Femur (tissue), 1 donor: ENCODE results near the gene FASLG.

Experiments
- DNase-seq: peaks from one replicate; pipeline ENCODE4 v3.0.0-alpha.2; 2017

FASLG gene

DNA sequence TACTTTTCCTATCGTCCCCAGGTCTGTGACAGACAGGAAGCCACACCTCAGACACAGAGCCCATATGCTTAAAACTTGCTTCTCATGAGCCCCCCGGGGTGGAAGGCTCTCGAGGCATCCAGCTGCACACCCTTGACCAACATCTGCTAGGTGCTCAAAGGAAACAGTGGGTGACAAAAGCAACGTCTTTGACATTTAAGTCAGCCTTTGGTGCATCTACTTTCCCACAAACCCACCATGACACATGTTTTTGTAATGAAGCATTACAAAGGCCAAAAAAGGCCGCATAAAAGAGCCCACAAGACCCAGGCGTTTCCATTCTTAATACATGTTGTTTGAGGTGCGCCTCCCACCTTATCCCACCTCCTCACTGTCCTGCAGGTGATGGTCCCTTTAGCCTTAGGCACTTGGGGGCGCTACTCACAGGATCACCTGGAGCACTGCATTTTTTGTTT lies 11.8 kb upstream of the FASLG start:
- no peak for DNase-seq

DNA sequence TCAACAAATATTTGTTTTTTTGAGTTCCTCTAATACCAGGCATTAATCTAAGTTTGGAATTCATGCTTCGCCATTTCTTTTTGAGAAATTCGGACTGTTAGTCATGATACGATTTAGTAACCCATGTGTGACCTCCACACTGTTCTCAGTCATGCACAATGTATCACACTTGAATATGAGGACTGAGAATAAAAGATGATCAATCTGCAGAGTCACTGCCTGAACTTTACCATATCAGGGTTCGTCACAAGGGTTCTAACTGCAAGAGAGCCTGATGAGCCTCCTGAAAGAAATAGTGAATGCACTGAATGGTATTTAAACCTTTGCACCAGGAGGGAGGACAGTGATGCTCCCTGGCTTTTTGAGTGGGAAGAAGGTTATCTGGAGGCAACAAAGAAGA lies 10.9 kb upstream of the FASLG start:
- DNase-seq = no peak

DNA sequence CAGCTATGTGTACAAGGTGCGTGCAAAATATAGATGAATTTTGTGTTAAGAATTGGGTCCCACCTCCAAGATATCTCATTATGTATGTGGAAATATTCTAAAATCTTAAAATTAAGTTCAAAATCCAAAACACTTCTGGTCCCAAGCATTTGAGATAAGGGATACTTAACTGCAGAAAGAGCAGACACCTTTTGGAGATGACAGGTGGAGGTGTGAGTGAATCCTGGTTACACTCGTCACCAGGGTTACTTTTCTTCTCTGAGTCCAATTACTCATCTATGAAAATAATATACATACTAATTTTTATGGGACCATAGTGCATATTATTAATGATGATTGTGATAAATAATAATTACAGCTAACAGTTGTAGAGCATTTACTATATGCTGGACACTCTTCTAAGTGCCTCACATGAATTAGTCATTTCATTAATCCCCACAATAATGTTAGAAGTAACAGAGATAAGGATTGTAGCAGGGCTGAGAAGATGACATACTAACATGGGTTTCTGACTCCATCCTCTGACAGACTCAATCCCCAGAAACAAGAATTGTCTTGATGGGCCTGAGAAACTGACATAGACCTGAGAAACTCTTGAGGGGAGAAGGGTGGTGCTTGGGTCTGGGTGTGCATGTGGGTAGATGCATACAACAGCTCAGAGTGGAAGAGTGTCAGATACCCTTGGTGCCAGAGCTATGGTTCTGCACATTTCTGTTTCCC lies 8.3 kb upstream of the FASLG start:
- no peak for DNase-seq

DNA sequence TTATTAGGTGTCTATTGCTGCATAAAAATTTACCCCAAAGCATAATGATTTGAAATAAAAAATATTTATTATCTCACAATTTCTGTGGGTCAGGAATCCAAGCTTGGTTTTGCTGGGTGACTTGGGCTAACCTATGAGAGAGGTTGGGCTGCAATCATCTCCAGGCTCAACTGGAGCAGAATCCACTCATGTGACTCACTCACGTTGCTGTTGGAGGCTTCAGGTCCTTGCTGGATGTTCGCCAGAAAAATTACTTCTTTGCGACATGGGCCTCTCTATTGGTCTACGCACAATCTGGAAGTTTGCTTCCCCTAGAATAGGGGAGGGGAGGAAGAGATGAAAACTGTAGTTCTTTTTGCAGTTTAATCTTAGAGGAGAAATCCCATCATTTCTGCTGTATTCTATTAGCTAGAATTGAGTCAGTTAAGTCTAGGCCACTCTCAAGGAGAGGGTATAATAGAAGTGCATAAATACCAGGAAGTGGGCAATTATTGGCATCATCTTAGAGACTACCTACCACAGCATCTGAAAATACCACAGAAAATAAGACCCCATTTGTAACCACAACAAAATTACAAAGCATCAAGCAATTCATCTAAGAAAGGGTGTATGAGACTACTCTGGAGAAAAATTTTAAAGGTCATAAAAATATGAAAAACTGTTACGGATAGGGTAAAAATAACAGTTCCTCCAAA lies 5.7 kb upstream of the FASLG start:
- no peak for DNase-seq

DNA sequence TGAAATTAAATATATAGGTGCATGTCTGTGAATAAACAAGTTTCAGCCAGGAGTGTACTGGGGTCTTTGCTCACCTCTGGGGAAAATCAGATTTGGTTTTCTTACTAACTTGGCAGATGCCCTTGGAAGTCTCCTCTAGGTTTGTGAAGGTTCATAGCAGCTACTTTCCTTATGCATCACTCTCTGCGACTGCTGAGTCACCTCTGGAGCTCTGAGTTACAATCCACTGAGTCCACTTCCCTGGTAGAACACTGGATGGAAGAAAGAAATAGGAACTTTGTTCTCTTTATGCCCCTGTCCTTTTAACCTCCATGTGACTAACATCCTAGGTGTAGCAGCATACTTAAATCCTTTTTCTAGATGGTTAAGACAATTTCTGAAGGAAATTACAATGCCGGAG lies 4.4 kb upstream of the FASLG start:
- no peak for DNase-seq

DNA sequence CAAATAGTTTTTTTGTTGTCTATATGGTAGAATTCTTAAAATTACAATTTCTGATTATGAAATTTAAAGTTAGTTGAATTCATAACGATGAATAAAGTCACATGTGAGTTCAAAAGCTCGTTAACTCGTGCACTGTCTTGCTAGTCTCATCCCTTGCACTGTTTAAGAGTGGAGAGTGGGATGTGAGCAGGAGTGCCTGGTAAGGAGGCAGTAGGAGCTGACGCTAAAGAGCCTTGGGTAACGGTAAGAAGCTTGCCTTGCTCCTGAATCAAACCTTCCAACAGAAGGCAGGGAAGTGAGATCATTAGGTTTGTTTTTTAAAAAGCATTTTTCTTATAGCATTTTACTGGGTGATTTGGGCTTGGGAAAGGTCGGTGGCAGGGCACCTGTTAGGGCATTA lies 2.3 kb upstream of the FASLG start:
- no peak for DNase-seq

DNA sequence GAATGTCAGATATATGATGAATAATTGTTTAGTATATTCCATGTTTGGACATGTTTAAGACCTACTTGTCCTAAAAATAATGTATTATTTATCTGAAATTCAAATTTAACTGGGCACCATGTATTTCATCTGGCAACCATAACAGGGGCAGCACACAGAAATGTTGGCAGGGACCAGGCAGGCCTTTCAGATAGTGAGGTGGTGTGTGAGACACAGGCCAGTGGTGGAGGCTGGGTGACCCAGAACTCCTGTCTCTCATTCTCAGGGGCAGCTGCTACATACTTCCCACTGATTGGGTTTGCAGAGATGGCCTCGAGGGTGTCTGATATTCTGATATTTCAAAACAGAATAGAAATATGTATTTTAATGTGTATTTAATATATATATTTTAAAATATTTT lies 1.3 kb upstream of the FASLG start:
- DNase-seq = no peak

DNA sequence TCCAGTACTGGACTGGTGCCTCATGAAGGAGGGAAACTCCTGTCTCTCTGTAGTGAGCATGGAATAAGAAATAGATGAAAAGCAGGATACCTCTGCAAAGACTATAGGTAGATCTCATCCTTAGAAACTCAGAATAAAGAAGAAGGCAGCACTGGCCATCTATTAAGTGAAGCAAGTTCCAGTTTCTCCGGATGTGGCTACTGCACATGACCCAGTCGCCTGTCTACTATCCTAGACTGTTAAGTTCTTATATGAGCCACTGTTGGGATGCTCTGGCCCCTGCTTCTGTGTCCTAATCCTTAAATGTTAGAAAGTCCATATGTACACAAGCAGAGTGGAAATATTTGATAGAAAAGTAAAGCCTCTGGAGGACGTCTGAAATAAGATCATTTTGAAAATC lies 2.2 kb downstream of the FASLG start:
- DNase-seq = no peak

DNA sequence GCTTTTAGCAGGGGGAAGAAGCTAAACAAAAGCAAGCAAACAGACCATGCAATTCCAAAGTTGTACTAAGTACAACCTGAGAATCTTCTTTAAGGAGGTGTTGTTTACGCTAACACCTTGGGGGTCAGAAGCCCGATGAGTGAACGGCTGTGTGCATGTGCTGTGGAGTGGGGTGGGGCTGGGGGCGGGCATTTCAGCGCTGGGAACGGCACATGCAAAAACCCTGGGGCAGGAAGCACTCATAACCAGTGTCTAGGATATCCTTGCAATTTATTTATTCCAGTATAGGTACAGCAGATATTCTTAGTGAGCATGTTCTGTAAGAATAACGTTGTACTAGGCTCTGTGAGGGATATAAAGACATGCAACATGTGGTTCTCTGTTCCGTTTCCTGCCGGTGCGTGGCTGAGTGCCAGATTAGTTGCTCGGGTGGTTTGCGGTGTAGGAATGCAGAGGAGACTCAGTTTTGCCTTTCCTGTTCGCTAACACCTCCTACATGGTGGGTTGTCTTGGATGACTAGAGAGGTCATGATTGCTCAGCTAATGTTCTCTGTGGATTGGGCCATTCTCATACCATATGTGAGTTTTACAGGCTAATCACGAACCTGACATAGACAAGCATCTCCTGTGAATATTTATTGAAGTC lies 3.7 kb downstream of the FASLG start:
- peak; percentile 47 for DNase-seq

DNA sequence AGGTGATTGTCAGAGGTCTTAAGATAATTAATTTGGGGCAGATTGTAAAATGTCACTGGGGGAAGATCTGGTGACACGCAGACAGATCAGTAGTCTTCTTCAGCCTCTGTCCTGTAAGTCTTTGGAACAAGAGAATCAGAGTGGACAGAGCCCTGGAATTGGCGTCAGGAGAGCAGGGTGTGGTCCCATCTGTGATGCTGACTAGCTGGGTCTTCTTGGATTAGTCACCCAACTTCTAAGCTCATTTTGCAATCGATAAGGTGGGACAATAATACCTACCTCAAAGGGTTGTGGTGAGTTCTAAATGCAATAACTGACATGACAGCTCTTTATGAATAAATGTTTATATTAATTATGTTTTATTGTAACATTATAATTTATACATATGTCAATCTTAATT lies 4.8 kb downstream of the FASLG start:
- no peak for DNase-seq

DNA sequence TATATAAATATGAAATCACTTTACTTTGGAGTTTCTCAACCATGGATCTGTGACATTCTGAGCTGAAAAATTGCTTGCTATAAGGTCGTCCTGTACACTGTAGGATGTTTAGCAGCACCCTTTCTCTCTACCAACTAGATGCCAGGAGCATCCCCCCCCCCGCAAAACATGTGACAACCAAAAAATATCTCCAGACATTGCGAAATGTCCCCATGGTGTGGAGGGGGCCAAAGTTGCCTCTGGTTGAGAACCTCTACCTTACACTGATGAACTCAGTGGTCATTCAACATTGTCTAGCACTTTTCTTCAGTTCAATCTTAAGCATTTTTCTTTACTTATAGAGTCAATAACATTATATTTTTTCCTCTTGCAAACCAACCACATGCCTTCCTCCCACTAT lies 9.2 kb downstream of the FASLG start:
- DNase-seq = no peak

DNA sequence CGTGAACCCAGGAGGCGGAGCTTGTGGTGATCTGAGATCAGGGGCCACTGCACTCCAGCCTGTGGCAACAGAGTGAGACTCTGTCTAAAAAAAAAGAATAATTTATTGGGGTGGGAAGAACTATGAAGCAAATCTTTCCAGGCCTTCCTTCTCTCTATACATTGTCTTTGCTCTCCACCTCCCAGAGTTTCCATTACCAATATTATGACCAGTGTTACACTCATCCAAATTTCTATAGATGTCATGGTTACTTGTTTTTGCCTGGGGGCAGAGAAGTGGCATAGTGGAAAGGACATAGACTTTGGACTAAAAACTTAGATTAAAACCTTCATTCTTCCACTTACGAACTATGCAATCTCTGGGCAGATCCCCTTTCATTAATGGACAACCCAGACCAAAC lies 10.1 kb downstream of the FASLG start:
- DNase-seq = no peak

DNA sequence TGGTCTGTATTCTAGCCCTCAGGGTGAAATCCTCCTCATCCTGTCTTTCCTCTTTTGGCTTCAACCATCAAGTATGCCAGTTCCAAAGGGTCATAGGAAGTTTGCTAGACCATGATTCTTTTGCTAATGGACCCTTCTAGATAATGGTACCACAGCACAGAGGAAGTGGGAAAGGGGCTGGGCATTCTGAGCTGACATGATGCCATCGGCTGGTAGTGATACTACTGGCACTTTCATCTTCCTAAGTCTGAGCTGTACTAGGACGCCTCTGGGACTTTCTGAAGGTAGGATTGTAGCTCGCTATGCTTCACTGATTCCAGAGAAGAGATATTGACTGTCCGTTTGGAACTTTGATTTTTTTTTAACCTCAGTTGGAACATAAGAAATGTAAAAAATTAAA lies 11.4 kb downstream of the FASLG start:
- no peak for DNase-seq

DNA sequence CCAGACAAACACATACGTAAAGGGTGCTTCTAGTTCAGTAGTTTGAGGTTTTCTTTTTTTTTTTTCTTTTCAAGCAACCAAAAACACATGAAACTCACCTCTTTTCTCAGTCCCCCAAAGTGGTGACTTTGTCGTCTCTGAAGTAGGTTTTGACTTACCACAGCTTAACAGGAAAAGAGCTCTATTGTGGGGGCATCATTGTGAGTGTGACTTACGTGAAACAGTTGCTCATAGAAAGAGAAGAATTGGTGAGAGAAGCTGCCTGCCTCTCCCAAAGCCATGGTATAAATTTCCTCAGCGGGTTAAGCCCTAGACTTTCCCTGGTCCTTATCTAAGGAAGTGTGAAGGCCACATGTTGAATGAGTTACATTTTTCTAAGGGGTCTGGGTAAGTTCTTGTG lies 11.9 kb downstream of the FASLG start:
- DNase-seq = no peak

DNA sequence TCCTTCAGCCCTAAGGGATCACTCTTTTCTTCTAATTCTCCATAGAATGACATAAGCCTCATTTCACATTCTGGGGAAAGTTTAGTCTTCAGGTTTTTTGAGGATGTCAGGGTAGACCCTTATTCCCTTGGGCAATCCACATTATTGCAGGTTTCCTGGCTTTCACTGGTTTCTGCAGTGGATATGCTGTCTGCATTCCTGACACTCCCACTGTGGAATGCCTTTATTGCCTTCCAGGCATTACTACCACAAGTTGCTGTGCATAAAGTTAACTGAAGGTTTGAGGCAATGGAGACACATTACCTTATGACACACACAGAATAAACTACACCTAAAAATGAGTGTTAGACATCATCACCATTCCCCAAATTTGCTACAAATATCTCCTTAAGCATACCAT lies 12.7 kb downstream of the FASLG start:
- DNase-seq = no peak

DNA sequence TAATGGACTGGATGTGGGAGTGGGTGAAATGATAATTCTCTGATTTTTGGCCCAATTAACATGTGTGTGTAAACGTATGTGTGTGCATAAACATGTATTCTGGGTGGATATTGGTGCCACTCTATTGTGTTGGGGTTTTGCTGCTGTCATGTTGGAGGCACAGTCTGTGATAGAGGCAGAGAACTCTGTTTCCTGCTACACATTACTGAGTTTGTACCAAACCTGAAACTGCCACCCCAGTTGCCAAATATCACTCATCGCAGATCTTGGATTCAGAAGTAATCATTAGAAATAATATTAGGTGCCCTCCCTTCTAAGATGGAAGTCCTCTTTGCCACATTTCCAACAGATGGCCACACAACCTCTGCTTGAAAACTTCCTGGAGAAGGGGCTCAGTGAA lies 13.8 kb downstream of the FASLG start:
- no peak for DNase-seq

DNA sequence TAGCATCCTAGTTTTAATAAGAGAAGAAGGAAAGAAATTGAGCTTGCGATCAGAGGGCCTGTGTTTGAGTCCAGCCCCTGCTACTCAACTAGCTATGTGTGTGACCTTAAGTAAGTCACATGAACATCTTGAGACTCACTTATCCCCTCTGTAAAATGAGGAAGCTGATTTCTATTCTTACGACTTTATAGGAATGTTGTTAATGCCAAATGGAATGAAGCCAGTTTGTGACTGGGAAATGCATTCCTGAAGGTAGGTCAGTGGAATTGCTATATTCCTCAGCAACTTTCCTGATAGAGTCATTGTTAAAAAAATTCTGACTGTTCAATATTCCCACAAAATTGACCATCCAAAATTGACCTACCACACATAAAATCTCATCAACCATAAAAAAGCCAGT lies 14.9 kb downstream of the FASLG start:
- DNase-seq = no peak

DNA sequence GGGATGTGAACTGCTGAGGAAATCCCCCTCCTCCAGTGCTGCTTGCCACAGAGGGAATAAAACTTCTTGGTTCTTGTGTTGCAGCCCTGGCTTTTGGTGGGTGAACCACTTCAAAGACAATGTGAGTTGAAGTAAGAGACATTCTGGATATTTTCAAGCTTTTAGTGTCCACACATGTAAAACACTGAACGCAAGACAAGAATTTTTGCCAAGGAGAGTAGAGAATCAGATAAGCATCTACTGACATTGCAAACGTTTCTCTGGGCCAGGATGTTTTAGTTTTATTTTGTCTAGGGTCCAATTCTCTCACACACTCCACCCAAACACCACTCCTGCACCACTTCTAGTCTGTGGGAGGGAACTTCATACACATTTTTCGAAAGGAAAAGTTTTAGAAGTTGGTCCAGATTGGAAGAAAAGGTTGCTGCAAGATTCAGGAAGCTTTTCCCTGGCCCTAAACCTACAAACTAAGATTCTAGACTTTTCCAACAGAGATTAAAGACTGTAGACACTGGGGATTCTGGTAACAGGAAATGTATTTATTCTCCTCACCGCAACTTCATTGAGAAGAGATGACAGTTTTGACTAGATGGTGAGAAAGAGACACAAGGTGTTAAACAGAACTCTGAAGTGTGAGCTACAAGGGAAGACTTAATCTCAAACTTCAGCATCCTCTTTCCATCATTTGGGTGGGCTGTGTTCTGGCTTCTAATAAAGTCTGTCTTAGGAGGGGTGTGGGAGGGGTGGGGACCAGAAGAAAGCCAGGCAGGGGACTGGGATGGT lies 16.1 kb downstream of the FASLG start:
- no peak for DNase-seq

DNA sequence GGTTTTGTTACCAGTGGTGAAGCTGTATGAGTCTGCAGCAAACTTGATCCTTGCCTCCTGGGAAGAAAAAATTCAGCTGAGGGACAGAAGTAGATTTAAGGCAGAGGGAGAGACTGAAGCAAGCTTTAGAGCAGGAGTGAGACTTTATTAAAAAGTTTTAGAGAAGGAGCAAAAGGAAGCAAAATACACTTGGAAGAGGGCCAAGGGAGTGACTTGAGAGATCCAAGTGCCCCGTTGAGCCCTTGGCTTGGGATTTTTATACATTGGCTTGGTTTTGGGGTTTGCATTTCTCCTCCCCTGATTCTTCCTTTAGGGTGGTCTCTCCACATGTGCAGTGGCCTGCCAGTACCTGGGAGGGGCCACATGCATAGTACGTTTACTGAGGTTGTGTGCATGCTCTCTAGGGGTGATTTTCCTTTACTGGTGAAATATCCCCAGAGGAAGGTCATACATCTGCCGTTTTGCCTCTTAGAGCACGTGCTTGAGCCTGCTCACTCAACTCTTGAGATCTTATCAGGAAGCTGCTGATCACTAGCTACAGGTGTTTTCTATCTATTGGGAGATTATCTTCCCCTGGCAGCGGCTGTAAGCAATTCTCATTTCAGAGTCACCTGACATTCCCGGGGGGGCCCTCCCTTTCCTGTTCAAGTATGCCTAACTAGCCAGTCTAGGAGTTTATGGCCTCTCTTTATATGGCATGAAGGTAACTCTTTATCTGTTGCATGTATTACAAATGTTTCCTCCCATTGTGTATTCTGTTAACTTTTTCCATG lies 20.3 kb downstream of the FASLG start:
- no peak for DNase-seq

DNA sequence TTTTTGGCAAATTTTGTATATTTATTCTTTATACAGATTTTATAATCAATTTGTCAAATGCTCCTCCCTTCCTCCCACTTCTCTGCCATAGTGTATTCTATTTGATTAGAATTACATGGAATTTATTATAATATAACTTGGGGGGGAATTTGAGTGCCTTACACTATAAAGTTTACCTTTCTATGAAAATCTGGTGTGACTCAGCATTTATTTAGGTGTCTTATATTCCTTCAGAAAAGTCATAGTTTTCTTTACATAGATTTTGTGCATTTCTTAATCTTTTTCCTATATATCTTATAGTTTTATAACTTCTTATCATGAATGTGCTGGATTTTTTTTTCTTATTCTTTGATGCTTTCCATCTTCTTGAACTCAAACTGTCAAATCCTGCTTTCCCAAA lies 21.3 kb downstream of the FASLG start:
- no peak for DNase-seq

DNA sequence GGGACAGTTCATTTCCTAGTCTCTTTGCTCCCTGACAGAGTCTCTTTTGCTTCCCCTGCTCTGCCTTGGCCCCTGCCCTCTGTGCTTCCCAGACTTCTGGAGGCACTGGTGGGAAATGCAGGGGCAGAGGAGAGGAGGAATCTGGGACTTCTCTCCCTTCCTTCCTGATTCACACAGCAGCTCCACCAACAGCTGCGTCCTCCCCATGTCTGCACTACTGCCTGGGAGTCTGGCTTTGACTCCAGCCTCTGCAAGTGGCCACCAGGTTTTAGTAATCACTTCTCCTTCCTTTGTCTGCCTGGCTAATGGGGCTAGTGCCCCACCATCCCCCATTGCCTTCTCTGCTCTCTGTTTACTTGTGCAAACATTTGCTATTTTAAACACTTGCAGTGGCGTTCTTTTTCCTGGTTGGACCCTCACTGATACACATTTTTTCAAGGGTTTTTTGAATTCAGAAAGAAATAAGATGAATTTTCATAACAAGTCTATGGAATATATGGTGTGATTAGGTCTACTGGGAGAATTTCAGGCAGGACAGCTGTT lies 21.9 kb downstream of the FASLG start:
- no peak for DNase-seq

DNA sequence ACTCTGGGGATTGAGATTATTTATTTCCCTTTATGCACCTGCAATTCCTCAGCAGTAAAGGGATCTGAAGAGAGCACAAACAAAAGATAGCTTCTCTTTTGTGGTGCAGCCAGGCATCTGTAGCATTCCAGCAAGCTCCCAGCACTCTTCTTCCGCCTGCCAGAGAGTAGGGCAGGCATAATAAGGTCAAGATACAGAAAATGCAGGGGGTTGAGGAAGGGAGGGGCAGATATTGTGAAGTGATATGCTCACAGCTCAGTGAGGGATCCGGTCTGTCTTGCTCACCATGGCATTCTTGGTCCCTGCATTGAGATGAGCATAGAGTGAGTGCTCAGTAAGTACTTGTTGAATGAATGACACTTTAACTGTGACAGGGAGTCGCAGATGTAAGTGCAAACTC lies 23.9 kb downstream of the FASLG start:
- DNase-seq = no peak
